Muscle layer of colon (tissue), 2 donors: Measurements from ENCODE around the gene CPN2.

Experiments
- H3K27ac ChIP-seq: one replicate; pipeline ENCODE4 v1.7.0; 2013; ENCODE audit warnings: low read depth, mild to moderate bottlenecking, low read length, moderate library complexity
- H3K27me3 ChIP-seq, 2 donors: one replicate each; pipeline ENCODE4 v1.7.0; 2013; ENCODE audit warnings: low read length in 2 of 2, mild to moderate bottlenecking in 2 of 2; ENCODE audit not compliant: insufficient read depth in 2 of 2, control insufficient read depth in 1 of 2
- H3K36me3 ChIP-seq: one replicate; pipeline ENCODE4 v1.7.0; 2013; ENCODE audit warnings: mild to moderate bottlenecking, low read length; ENCODE audit not compliant: insufficient read depth
- H3K4me1 ChIP-seq: one replicate; pipeline ENCODE4 v1.7.0; 2013; ENCODE audit warnings: mild to moderate bottlenecking, low read length; ENCODE audit not compliant: insufficient read depth
- H3K4me3 ChIP-seq, 2 donors: one replicate each; pipeline ENCODE4 v1.7.0; 2013; ENCODE audit warnings: low read length in 2 of 2, low read depth in 1 of 2, mild to moderate bottlenecking in 1 of 2, moderate library complexity in 1 of 2
- H3K9ac ChIP-seq: one replicate; pipeline ENCODE4 v1.7.0; 2013; ENCODE audit warnings: low read length
- H3K9me3 ChIP-seq: one replicate; pipeline ENCODE4 v1.7.0; 2013; ENCODE audit warnings: mild to moderate bottlenecking, low read length
- donor health status: abdominal sarcoma.
- donor health status: Adenocarcinoma of cecum.

CPN2 gene

GRCh38 chr3:194294895-194295214 is 56.3 kb downstream of the CPN2 start:
- Histone ChIP-seq H3K4me3 (no peak overlapping the region), H3K9me3 (no peaks in the 10 kb centered on the region), H3K36me3 (no peaks in the 10 kb centered on the region), H3K4me1 (peaks cover 5% of the 10 kb centered on the region), H3K9ac (no peak overlapping the region), H3K27me3 (no peaks in the 10 kb centered on the region), H3K27ac (no peak overlapping the region)

GRCh38 chr3:194294199-194294894 is 56.8 kb downstream of the CPN2 start:
- Histone ChIP-seq H3K9ac (no peak overlapping the region), H3K36me3 (no peaks in the 10 kb centered on the region), H3K4me1 (peaks cover 5% of the 10 kb centered on the region), H3K27me3 (no peaks in the 10 kb centered on the region), H3K27ac (no peak overlapping the region), H3K9me3 (no peaks in the 10 kb centered on the region), H3K4me3 (no peak overlapping the region)

- Histone ChIP-seq H3K9ac (no peak overlapping the region), H3K4me1 (peaks cover 5% of the 10 kb centered on the region), H3K27ac (no peak overlapping the region), H3K36me3 (no peaks in the 10 kb centered on the region), H3K27me3 (no peaks in the 10 kb centered on the region), H3K4me3 (no peak overlapping the region), H3K9me3 (no peaks in the 10 kb centered on the region)
Measured at GRCh38 chr3:194293546-194294198, 57.5 kb downstream of the CPN2 start.

- Histone ChIP-seq H3K27me3 (no peaks in the 10 kb centered on the region), H3K9me3 (no peaks in the 10 kb centered on the region), H3K9ac (no peak overlapping the region), H3K4me3 (no peak overlapping the region), H3K27ac (no peak overlapping the region), H3K4me1 (peaks cover 5% of the 10 kb centered on the region), H3K36me3 (no peaks in the 10 kb centered on the region)
Measured at GRCh38 chr3:194292331-194292730, 58.8 kb downstream of the CPN2 start.
